HepG2 (cell line): Measurements from ENCODE around the gene IP6K1. TPM values are rescaled to one million over a fixed set of nuclear protein-coding genes. Genes with fewer than 3 reads are reported as not detected.

ENCODE experiments used
- BHLHE40 ChIP-seq: IDR thresholded peaks from 2 replicates; pipeline ENCODE4 v1.6.1; 2011; ENCODE audit warnings: low read length, improper control_type of control experiment
- CEBPG ChIP-seq: IDR thresholded peaks from 2 replicates; pipeline ENCODE4 v1.6.1; 2016
- DMAP1 ChIP-seq: IDR thresholded peaks from 2 replicates; pipeline ENCODE4 v1.6.1; 2016
- DRAP1 ChIP-seq: IDR thresholded peaks from 2 replicates; pipeline ENCODE4 v1.6.1; 2016; ENCODE audit warnings: missing genetic modification reagents, missing compliant biosample characterization
- ELF1 ChIP-seq: sonication (generic); formaldehyde crosslinking; IDR thresholded peaks from 2 replicates; pipeline ENCODE4 v1.4.0; 2020; ENCODE audit warnings: missing genetic modification reagents
- FOSL1 ChIP-seq: sonication (generic); formaldehyde crosslinking; IDR thresholded peaks from 2 replicates; pipeline ENCODE4 v1.9.0; 2021; ENCODE audit warnings: missing genetic modification reagents, borderline replicate concordance
- HNF4A ChIP-seq: sonication (generic); formaldehyde crosslinking; IDR thresholded peaks from 2 replicates; pipeline ENCODE4 v1.4.0; 2020; ENCODE audit warnings: missing genetic modification reagents
- LCORL ChIP-seq, 2 experiments: fragments of 450-650 bp in 1 of 2; sonication (generic) in 1 of 2; formaldehyde crosslinking in 1 of 2; IDR thresholded peaks; 2 replicates each; pipeline versions ENCODE4 v1.5.0 to v1.6.1; 2017 to 2020; ENCODE audit warnings: antibody characterized with exemption in 1 of 2, missing genetic modification reagents in 1 of 2
- MED1 ChIP-seq: sonication (generic); formaldehyde crosslinking; IDR thresholded peaks from 2 replicates; pipeline ENCODE4 v1.4.0; 2020; ENCODE audit warnings: missing genetic modification reagents
- SAP130 ChIP-seq: IDR thresholded peaks from 2 replicates; pipeline ENCODE4 v1.6.1; 2016; ENCODE audit warnings: low read depth
- THRA ChIP-seq: sonication (generic); formaldehyde crosslinking; IDR thresholded peaks from 2 replicates; pipeline ENCODE4 v1.4.0; 2020; ENCODE audit warnings: missing genetic modification reagents, borderline replicate concordance
- YEATS2 ChIP-seq: sonication (generic); formaldehyde crosslinking; IDR thresholded peaks from 2 replicates; pipeline ENCODE4 v1.4.0; 2020; ENCODE audit warnings: missing genetic modification reagents, borderline replicate concordance
- ZBTB4 ChIP-seq: sonication (generic); formaldehyde crosslinking; IDR thresholded peaks from 2 replicates; pipeline ENCODE4 v1.4.0; 2020; ENCODE audit warnings: missing genetic modification reagents, mild to moderate bottlenecking, borderline replicate concordance
- ZNF121 ChIP-seq: sonication (generic); formaldehyde crosslinking; IDR thresholded peaks from 2 replicates; pipeline ENCODE4 v1.5.0; 2020; ENCODE audit warnings: mild to moderate bottlenecking, missing genetic modification reagents
- ZNF235 ChIP-seq: sonication (generic); formaldehyde crosslinking; IDR thresholded peaks from 2 replicates; pipeline ENCODE4 v1.8.1; 2023; ENCODE audit warnings: mild to moderate bottlenecking, missing genetic modification reagents, borderline replicate concordance
- ZNF30 ChIP-seq: sonication (generic); formaldehyde crosslinking; IDR thresholded peaks from 2 replicates; pipeline ENCODE4 v1.5.0; 2020; ENCODE audit warnings: mild to moderate bottlenecking, missing genetic modification reagents
- ZNF317 ChIP-seq: sonication (generic); formaldehyde crosslinking; IDR thresholded peaks from 2 replicates; pipeline ENCODE4 v1.5.0; 2020; ENCODE audit warnings: mild to moderate bottlenecking, missing genetic modification reagents
- ZNF580 ChIP-seq: IDR thresholded peaks from 2 replicates; pipeline ENCODE4 v1.6.1; 2016; ENCODE audit warnings: low read depth, borderline replicate concordance
- ZNF687 ChIP-seq: sonication (generic); formaldehyde crosslinking; IDR thresholded peaks from 2 replicates; pipeline ENCODE4 v1.5.1; 2020; ENCODE audit warnings: mild to moderate bottlenecking, missing genetic modification reagents, moderate library complexity
- ZNF746 ChIP-seq: sonication (generic); formaldehyde crosslinking; IDR thresholded peaks from 2 replicates; pipeline ENCODE4 v1.8.0; 2022; ENCODE audit warnings: mild to moderate bottlenecking, missing genetic modification reagents
- polyA plus RNA-seq, 8 experiments: library from polyadenylated mRNA; depleted of rRNA in 3 of 8; stranded (reverse) in 7 of 8; unstranded in 1 of 8; fragments of >200 nt; fragmentation: Illumina TruSeq in 4 of 8; extraction: Trizol in 4 of 8; gene quantifications; 2 replicates each; pipeline versions ENCODE4 v1.2.1 to v1.2.3, GENCODE V29; 2011 to 2016; ENCODE audit warnings: low read depth in 4 of 8, missing spikeins in 1 of 8, mixed read lengths in 1 of 8; ENCODE audit not compliant: insufficient read depth in 1 of 8
- total RNA-seq, 5 experiments: library from RNA; depleted of rRNA; stranded (reverse); fragments of >200 nt; fragmentation: Illumina TruSeq; extraction: Trizol; gene quantifications; 2 replicates each; pipeline ENCODE4 v1.2.3, GENCODE V29; 2016; ENCODE audit warnings: low read depth in 1 of 5

The IP6K1 gene
- total and polyA plus RNA-seq, 2 of the 13 experiments (the other 11 are each of a cell fraction or from before 2014, with no cell fraction given), result 17.7 to 29.7 TPM

- TF ChIP-seq ZBTB4 (CRISPR knock-in tag) (0 out of 2 replicates have a peak, but pooled peaks have one; percentile 62), FOSL1 (CRISPR knock-in tag) (no peak), BHLHE40 (0 out of 2 replicates have a peak, but pooled peaks have one; percentile 10), ZNF746 (CRISPR knock-in tag) (no peak), CEBPG (CRISPR knock-in tag) (0 out of 2 replicates have a peak, but pooled peaks have one; percentile 22), YEATS2 (0 out of 2 replicates have a peak, but pooled peaks have one; percentile 63), MED1 (0 out of 2 replicates have a peak, but pooled peaks have one; percentile 1), SAP130 (CRISPR knock-in tag) (peak; percentile 82), ELF1 (CRISPR knock-in tag) (0 out of 2 replicates have a peak, but pooled peaks have one; percentile 7), THRA (peak; percentile 43; the same call in 1 of the 2 replicates), ZNF317 (peak; percentile 59; the same call in 1 of the 2 replicates), ZNF687 (CRISPR knock-in tag) (peak; percentile 84; the same call in 1 of the 2 replicates), LCORL (IDR thresholded peaks at IDR 0.05) (no peak), LCORL (CRISPR knock-in tag; IDR thresholded peaks at IDR 0.05) (peak; percentile 65; the same call in 1 of the 2 replicates), ZNF235 (no peak), HNF4A (0 out of 2 replicates have a peak, but pooled peaks have one; percentile 35), DRAP1 (CRISPR knock-in tag) (peak; percentile 29; the same call in 1 of the 2 replicates), ZNF580 (CRISPR knock-in tag) (peak; percentile 47; the same call in 1 of the 2 replicates), ZNF30 (CRISPR knock-in tag) (no peak), ZNF121 (CRISPR knock-in tag) (0 out of 2 replicates have a peak, but pooled peaks have one; percentile 4), DMAP1 (0 out of 2 replicates have a peak, but pooled peaks have one; percentile 31)
Measured at GRCh38 chr3:49802719-49803464, 16.6 kb upstream of the IP6K1 start, which contains the start of gene INKA1 (continued).
